Brain pericyte (primary cell): ENCODE measurements around the gene KRT3.

Experiments used
- DNase-seq: peaks from one replicate; pipeline ENCODE4 v3.0.0-alpha.2; 2012; ENCODE audit warnings: low read depth, low spot score

The KRT3 gene

GRCh38 chr12:52813885-52814709, 18.2 kb upstream of the KRT3 start, which contains the start of gene KRT4:
Gene KRT4, minus strand, starts transcription at chr12:52814116. Its CDS starts 58 bp downstream, at chr12:52814058.
- no peak for DNase-seq

DNA sequence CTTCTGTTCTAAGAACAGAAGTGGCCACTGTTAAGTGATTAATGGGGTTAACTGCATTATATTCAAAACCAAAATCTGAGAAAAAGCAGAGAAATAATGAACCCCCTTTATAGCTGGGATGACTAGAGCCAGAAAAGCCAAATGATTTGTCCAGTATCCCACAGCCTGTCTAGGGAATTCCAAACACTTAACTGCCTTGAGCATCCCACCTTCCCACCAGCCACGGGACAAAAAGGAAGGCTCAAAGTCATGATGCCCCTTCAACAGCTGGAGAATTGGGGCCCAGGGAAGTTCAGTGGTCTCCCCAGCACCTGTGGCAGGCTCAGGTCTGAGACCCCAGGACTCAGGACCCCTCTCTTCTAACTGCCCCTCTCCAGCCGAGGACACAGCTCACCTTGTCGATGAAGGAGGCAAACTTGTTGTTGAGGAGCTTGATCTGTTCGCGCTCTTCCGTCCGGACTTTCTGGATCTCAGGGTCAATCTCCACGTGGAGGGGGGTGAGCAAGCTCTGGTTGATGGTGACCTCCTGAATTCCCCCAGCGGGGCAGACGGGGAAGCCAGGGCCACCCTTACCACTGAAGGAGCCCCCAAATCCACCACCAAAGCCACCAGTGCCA, 17.4 kb upstream of the KRT3 start:
- DNase-seq: no peak

DNA sequence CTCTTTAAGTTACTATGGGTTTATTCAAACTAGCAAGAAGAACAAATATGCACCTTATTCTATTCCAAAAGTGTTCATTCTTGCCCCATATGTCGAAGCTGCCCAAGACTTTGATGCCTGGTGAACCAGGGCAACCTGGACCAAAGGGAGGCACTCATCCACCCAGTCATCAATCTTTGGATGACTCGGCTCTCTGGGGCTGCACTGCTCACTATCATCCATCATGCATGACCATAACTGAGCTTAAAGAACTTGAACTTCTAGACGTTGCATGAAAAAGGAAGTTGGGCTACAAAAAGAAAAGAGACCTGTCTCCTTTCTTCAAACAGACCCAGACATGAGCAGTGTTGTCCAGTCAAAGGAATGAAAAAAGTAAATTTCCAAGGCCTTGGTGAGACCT, 16.8 kb upstream of the KRT3 start:
- no peak for DNase-seq

GRCh38 chr12:52812073-52812400, 16.1 kb upstream of the KRT3 start:
- DNase-seq: no peak

DNA sequence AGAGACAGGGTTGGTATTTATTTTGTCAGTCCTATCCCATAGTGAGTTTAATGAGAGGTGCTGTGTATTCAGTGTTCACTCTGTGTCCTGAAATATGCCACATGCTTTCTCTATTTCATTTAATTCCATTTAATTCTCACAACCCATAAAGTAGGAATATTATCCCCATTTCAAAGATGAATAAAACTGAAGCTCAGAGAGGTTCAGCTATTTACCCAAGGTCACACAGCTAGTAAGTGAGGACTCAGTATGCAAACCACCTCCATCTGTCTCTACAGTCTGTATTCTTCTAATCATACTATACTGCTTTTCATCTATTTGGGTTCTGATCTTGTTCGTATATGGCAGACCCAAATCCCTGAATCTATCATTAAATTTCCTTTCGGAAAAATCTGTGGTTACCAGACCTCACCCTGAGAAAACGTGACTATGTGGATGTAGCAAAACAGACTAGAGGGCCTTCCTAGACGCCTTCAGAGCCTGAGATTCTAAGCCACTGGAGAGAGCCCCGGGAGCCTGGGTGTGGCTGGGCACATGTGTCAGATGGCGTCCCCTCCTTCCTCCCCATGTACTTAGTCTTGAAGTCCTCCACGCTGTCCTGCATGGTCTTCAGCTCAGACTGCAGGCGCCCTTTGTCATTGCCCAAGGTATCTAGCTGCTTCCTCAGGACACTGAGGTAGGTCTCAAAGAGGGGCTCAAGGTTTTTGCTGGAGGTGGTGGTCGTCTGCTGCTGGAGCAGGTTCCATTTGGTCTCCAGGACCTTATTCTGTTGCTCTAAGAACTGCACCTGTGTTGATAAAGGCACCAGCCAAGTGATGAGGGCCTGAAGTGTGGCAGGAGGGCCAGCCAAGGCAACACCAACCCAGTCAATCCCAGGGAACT, 15.5 kb upstream of the KRT3 start:
- no peak for DNase-seq

GRCh38 chr12:52810554-52810953, 14.6 kb upstream of the KRT3 start:
- DNase-seq: no peak

- DNase-seq: no peak
These were observed 13.2 kb upstream of the KRT3 start for GRCh38 chr12:52809166-52809565.

DNA sequence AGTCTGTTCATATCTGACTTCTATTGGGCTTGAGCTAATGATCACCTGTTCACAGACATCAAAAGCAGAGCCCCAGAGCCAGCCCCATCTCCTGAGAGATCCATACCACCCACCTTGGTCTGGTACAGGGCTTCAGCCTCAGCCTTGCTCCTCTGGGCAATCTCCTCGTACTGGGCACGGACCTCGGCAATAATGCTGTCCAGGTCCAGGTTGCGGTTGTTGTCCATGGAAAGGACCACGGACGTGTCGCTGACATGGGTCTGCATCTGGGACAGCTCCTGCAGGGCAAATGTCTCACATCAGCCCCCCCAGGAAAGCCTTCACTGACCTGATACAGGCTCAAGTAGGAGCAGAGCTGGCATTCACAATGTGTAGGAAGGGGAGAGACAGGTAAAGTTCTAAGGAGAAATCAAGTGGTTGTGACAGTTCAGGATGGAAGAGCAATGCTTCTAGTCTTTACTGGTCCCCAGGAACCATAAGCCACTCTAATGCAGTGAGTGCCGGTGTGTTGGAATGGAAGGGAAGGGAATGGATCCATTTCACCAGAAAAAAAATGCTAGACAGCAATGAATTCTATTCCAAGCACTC, 12.8 kb upstream of the KRT3 start:
- DNase-seq: no peak

DNA sequence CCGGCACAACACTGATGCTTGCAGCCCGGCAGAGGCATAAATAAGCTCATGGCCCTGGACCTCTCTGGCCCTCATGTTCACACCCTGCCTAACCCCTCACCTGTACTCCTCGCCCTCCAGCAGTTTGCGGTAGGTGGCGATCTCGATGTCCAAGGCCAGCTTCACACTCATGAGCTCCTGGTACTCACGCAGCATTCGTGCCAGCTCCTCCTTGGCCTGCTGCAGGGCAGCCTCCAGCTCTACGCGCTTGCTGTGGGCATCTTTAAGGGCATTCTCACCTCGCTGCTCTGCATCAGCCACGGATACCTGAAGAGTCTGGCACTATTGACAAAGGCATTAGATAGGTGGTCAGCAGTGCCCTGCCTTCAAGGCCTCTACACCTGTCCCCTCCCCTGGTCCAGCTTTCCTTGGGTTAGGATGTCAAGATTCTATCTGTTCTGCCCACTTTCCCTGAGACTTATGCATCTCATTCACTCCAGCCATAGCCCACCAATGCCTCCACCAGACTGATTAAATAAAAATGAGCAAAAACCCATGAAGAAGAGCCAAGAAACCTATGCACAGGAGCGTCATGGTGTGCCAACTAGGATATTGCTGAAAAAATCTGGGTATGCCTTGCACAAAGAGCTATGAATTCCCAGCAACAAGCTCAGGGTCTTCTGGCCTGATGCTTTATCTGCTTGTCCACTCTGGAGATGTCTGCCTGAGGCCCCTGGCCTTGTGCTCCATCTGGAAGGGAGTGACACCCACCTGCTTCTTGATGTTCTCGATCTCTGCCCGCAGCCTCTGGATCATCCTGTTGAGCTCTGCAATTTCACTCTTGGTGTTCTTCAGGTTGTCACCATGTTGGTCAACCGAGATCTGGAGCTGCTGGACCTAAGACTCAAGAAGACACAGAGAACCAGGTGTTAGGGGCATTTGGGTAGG, 11.9 kb upstream of the KRT3 start:
- DNase-seq: no peak

- no peak for DNase-seq
These were observed 11.1 kb upstream of the KRT3 start for GRCh38 chr12:52806821-52807543.

DNA sequence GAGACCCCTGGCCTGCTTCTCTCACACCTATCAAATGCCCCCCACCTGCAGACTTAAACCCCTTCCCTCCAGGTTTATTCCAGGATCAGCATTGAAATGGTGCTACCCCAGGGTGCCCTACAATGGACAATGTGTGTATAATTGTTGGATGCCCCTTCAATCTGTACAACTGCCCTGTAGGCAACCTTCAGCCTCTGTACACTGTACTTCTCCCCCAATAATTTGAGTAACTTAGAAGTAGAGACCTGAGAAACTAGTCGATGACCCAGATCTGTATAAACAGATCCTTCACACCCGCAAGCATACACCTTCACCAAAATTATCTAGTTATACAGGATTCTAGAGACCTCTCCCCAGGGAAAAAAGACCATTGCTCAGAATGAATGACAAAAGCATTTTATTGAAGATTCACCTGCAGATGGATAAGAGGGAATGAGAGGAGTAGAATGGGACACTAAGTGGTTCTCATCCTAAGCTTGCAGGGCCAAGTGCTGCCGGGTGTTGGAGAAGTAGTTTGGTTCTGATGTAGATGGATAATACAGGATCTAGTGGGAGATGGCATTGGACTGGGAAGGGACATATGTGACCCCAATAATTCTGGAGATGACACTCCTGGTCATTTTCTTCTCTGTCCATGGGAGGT, 10.4 kb upstream of the KRT3 start:
- no peak for DNase-seq

DNA sequence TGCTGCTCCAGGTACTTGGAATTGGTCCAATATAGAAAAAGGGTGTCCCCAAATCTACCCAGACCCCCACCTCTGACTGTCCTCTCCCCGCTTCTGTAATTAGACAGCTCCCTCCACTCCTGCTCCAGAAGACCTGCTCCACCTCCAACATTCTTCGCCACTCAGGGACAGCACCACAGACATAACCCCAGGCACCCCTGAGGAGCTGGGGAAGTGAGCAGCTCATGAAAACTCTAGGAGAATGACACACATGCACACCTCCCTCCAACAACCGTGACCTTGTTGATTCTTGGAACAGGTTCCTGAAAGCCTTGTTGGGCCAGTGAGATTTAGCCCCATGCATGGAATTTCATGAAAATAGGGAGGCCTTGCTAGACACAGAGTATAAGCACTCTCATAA, 9.8 kb upstream of the KRT3 start:
- DNase-seq: no peak

- DNase-seq: no peak
These were observed 9.1 kb upstream of the KRT3 start for GRCh38 chr12:52805000-52805399.

- no peak for DNase-seq
These were observed 6.5 kb upstream of the KRT3 start for GRCh38 chr12:52802442-52802841.

GRCh38 chr12:52801773-52802172, 5.9 kb upstream of the KRT3 start:
- no peak for DNase-seq

DNA sequence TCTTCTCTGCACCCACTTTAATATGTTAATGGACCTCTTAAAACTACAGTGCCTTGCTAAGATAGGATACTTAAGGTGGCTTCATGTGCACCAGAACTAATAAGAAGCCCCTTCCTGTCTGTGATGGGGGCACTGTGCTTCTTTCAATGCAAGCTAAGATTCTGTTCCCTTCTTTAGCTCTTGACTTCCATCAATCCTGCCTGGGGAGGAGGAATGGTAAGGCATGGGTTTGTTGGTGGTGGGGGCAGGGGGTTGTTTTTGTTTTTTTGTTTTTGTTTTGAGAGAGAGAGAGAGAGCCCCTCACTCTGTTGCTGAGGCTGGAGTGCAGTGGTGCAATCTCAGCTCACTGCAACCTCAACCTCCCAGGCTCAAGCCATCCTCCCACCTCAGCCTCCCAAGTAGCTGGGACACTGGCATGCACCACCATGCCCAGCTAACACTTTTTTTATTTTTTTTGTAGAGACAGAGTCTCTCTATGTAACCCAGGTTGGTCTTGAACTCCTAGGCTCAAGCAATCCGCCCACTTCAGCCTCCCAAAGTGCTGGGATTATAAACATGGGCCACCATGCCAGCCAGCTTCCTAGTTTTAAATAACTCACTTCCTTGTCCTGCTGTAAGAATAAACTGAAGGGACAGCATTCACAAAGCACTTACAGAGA, 4.5 kb upstream of the KRT3 start:
- no peak for DNase-seq

DNA sequence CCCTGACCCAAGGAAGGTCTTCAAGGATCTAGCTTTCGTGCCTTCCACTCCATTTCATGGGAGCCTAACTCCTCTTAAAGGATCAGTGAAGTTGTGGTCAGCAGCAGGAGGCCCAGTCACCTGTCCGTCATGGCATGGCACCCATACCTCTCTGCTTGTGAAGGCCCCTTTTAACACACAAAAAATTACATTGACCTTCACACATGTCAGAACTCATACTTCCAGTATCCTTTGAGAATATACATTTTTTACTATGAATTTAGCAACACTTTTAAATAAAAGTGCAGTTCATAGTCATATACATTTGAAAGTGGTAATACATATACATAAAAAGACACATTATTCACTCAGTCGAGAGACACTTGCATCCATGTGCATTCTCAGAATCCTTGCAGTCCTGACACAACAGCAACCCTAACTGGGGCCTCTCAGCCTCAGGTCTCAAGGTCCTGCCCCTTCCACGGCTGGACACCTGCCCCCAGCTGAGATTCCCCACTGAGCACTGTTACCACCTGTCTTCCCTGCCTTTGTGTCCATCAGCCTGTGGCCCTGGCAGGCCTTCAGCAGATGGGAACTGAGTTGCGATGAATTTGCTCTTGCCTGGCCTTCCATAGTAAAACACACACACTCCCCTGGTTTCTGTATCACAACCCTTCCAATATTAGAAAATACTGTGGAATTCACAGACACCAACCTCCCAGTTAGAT, 3.7 kb upstream of the KRT3 start:
- no peak for DNase-seq

DNA sequence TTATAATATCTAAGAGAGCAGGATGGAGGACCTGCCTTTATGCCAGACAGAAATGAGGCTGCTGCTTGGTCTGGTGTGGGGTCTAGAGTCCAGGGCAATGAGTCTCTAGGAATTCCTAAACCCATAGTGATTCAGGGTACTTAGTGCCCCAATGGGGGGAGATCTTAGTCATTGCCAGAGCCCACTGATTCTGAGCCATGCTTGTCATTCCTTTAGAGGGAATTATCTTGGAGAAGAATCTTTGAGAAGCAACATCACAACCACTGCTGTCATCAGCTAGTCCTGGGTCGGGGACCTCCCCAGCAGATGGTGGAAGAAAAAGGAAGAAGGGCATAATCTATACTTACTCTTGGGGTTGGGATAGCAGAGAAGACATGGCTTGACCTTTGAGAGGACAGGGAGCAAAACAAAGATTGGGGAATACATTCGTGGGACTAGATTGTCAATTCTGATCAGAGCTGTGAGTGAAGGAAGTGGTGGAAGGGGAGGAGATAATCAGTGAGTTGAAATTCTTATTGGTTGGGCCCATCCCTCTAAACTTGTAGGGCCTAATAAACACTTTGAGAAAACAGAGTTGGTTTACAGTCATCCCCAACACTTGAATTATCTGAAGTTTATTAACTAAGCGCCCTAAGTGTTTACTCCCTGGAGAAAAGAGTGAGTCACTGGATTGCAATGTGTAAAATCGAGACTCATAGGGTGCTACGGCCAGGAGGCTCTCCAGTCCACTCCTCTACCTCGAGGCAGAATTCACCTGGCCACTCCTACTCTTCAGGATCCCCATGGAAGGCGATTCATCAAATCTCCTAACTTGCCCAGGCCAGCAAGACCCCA, 3.0 kb upstream of the KRT3 start:
- no peak for DNase-seq
